Measurements from ENCODE around the gene SNED1. TPM values are rescaled to one million over a fixed set of nuclear protein-coding genes. Genes with fewer than 3 reads are reported as not detected.

SNED1 gene
- total RNA-seq, 4 donors from 2014 or later, result 5.6 to 31.9 (median 13.2) TPM

DNA sequence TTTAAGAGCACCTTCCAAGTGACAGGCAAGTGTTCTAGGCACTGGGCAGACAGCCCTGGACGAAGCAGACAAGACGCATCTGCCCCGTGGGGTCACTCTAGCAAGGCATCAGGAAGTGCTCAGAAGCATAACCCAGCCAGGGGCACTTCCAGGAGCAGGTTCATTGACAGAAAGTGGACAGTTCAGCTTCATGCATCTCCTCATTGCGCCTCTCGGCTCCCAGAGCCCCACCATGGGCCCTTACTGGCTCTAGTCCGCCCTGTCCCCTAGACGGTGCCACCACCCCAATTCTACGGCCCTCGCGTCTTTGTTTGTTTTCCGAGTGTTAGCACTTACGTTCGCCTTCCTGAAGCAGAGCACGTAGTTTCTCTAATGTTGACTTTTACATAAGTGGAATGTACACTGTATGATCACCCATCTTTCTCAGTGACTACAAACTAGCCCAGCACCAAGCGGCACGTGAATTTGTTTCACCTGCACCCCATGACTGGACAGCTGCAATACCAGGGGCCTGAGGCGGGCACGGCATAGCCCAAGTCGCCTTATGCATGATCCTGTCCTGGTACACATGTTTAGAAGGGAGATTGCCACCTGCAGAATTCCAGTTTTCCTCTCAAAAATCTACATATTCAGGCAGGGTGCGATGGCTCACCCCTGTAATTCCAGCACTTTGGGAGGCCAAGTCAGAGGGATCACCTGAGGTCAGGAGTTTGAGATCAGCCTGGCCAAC lies 33.2 kb downstream of the SNED1 start:
- H3K27ac ChIP-seq, result no peak overlapping the region
- WGBS, result 91% methylated on average over 18 of the region's 20 CpGs
- H3K4me1 ChIP-seq, result peaks cover 11% of the 10 kb centered on the region
- no peak overlapping the region for H3K4me3 ChIP-seq
- H3K27me3 ChIP-seq, result no peaks in the 10 kb centered on the region
- no peaks in the 10 kb centered on the region for H3K9me3 ChIP-seq
- no peak for DNase-seq (ENCODE audit: low spot score in 2 of 2)
- peaks cover 12% of the 10 kb centered on the region for H3K36me3 ChIP-seq
- TF ChIP-seq CTCF (IDR thresholded peaks at IDR 0.05), result no peak
- no peak for TF ChIP-seq POLR2A (IDR thresholded peaks at IDR 0.05)
- no peak for TF ChIP-seq EP300 (IDR thresholded peaks at IDR 0.05)
- no peak for TF ChIP-seq POLR2AphosphoS5 (IDR thresholded peaks at IDR 0.05)

DNA sequence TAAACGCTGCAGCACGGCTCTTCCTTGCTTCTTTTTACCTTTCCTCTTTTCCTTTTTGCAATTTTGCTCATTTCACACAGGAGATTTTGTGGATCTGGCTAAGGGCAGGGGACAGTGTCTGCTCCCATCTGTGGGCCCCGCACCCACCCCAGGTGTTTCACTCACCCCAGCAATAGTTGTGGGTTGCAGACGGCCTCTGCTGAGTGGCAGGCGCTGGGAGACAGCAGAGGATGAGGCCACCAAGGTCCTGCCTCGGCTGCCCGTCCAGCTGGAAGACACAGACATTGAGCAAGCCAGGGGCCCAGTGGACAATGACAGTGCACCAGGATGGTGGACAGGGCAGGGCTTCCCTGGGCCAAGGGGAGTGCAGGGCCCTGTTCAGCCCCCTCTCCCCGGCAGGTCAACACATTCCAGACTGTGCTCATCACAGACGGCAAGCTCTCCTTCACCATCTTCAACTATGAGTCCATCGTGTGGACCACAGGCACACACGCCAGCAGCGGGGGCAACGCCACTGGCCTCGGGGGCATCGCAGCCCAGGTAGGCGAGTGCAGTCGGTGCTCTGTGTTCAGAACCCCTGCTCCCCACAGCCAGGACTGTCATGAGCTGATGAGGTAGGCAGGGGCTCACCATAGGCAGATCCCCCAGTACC lies 35.0 kb downstream of the SNED1 start:
- H3K27me3 ChIP-seq, result no peaks in the 10 kb centered on the region
- H3K27ac ChIP-seq, result no peak overlapping the region
- no peaks in the 10 kb centered on the region for H3K9me3 ChIP-seq
- TF ChIP-seq EP300 (IDR thresholded peaks at IDR 0.05) (no peak), POLR2A (IDR thresholded peaks at IDR 0.05) (no peak), POLR2AphosphoS5 (IDR thresholded peaks at IDR 0.05) (no peak), CTCF (IDR thresholded peaks at IDR 0.05) (no peak)
- peaks cover 18% of the 10 kb centered on the region for H3K4me1 ChIP-seq
- 85% methylated on average over 7 of the region's 17 CpGs for WGBS
- peaks cover 20% of the 10 kb centered on the region for H3K36me3 ChIP-seq
- peak in 1 of 2 donors; percentile 71 for DNase-seq (ENCODE audit: low spot score in 2 of 2)
- H3K4me3 ChIP-seq, result no peak overlapping the region

GRCh38 chr2:241033994-241034393 lies 35.6 kb downstream of the SNED1 start:
- Histone ChIP-seq H3K27me3 (no peaks in the 10 kb centered on the region), H3K9me3 (no peaks in the 10 kb centered on the region), H3K4me1 (peaks cover 18% of the 10 kb centered on the region), H3K27ac (no peak overlapping the region), H3K36me3 (peaks cover 23% of the 10 kb centered on the region), H3K4me3 (no peak overlapping the region)
- 100% methylated on average over 2 of the region's 7 CpGs for WGBS
- no peak for DNase-seq (ENCODE audit: low spot score in 2 of 2)
- TF ChIP-seq POLR2AphosphoS5 (IDR thresholded peaks at IDR 0.05) (no peak), POLR2A (IDR thresholded peaks at IDR 0.05) (no peak), CTCF (IDR thresholded peaks at IDR 0.05) (no peak), EP300 (IDR thresholded peaks at IDR 0.05) (no peak)

DNA sequence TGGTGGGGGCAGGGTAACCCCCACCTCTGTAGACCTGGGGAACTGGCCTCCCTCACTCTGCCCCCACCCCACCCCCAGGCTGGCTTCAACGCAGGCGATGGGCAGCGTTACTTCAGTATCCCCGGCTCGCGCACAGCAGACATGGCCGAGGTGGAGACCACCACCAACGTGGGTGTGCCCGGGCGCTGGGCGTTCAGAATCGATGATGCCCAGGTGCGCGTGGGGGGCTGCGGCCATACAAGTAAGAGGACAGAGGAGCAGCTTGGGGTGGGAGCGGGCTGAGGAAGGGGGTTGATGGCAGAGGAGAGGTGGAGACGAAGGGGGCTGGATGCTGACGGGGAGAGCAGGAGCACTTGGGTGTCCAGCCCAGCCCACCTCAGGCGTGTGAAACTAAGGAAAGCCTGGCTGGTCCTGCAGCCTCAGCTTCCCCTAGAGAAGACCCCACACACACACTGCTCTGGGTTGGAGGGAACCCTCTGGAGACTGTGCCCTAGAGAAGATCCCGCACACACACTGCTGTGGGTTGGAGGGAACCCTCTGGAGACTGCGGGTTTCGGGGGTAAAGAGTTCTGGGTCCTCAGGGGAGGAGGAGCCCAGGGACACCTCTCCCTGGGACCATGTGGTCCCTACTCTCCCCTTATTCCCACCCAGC lies 36.2 kb downstream of the SNED1 start:
- Histone ChIP-seq H3K27me3 (no peaks in the 10 kb centered on the region), H3K36me3 (peaks cover 26% of the 10 kb centered on the region), H3K9me3 (no peaks in the 10 kb centered on the region), H3K27ac (no peak overlapping the region), H3K4me1 (peaks cover 18% of the 10 kb centered on the region), H3K4me3 (no peak overlapping the region)
- no peak for TF ChIP-seq EP300 (IDR thresholded peaks at IDR 0.05)
- TF ChIP-seq CTCF (IDR thresholded peaks at IDR 0.05), result no peak
- no peak for TF ChIP-seq POLR2A (IDR thresholded peaks at IDR 0.05)
- TF ChIP-seq POLR2AphosphoS5 (IDR thresholded peaks at IDR 0.05), result no peak
- WGBS, result 86% methylated on average over 21 of the region's 22 CpGs
- peak in 1 of 2 donors; percentile 74 for DNase-seq (ENCODE audit: low spot score in 2 of 2)

Data from suprapubic skin (tissue), 4 donors.